ENCODE measurements around the gene C11orf24. TPM values are rescaled to one million over a fixed set of nuclear protein-coding genes. Genes with fewer than 3 reads are reported as not detected.

The C11orf24 gene
- polyA plus RNA-seq, 2 of the 4 experiments (the other 2 are of a cell fraction) = 29.4 to 43.8 TPM

DNA sequence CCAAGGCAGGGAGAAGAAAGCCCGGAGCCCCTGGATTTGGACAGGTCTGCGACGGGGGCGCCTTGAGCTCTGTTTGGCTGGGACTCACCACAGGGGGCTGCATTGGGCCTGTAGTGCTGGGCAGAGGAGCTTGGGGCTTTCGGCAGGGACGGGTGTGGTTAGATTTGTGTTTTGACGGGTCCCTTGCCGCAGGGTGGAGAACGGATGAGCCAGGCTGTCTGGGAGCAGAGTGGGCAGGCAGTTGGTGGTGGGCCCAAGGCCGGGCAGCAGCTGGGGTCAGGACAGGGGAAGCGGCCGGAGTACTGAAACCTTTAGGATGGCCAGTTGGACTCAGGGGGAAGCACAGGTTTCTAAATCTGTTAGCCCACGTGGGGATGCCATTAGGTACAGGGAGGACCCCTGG is 13.4 kb downstream of the C11orf24 start (continued):
- TF ChIP-seq, protein P1, sequence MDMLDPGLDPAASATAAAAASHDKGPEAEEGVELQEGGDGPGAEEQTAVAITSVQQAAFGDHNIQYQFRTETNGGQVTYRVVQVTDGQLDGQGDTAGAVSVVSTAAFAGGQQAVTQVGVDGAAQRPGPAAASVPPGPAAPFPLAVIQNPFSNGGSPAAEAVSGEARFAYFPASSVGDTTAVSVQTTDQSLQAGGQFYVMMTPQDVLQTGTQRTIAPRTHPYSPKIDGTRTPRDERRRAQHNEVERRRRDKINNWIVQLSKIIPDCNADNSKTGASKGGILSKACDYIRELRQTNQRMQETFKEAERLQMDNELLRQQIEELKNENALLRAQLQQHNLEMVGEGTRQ (IDR thresholded peaks at IDR 0.05) = no peak
- no peak for TF ChIP-seq SREBF2 (IDR thresholded peaks at IDR 0.05)
- no peak for TF ChIP-seq NFE2L2 (conservative IDR thresholded peaks at IDR 0.05; ENCODE audit: low read length)
- TF ChIP-seq, protein P2, sequence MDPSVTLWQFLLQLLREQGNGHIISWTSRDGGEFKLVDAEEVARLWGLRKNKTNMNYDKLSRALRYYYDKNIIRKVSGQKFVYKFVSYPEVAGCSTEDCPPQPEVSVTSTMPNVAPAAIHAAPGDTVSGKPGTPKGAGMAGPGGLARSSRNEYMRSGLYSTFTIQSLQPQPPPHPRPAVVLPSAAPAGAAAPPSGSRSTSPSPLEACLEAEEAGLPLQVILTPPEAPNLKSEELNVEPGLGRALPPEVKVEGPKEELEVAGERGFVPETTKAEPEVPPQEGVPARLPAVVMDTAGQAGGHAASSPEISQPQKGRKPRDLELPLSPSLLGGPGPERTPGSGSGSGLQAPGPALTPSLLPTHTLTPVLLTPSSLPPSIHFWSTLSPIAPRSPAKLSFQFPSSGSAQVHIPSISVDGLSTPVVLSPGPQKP (IDR thresholded peaks at IDR 0.05; ENCODE audit: low read depth, low read length) = no peak

DNA sequence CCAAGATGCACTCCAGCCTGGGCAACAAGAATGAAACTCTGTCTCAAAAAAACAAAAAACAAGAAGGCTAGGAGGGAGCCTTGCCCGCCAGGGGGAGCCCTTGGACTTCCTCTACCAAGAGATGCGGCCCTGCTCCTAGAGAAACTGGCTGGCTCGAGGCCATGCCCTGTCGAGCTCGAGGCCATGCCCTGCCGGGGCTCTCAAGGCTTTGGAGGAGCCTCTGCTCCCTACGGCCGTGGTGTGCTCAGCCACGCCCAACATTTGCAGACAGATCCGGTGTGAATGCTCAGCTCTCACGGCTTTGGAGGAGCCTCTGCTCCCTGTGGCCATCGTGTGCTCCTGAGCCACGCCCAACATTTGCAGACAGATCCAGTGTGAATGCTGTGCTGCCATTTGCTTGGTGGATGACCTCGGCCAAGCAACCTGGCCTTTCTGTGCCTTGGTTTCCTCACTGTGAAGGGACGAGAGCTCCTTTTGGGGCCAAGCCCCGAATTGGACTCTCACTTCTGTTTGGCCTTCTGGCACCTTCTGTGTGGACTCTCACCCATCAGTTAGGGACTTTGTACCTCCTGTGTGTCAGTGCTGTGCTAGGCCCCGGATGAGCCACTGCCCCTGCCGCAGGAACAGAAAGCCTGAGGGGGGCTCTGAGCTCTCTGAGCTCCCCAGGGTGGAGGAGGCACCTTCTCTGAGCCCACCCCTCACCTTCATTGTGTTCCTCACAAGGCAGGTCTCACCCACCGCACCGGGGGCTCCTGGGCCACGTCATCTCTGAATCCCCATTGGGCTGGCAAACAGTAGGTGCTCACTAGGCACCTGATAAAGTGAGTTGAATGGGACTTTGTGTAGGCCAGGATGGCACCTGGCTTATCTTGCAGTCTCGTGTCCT is 14.1 kb downstream of the C11orf24 start:
- FAIRE-seq (no peak), ATAC-seq (peak; percentile 77 to 90), DNase-seq (ENCODE audit: low read depth in 1 of 2, low spot score in 1 of 2) (peak; percentile 84 to 92)
- H3K4me2 ChIP-seq = peak overlapping the region; percentile 51
- H3K9me3 ChIP-seq = no peaks in the 10 kb centered on the region
- ChIA-PET CTCF (interaction anchor here (0.6 to 7.0 kb wide), 62 partner anchors 8 to 533 kb away, joined by 3 to 131 read pairs (median 5); partner anchors contain the start of genes C11orf24 and PPP6R3), POLR2A (interaction anchor here (1.0 to 1.5 kb wide), 2 partner anchors 14 to 123 kb away, joined by 3 to 4 read pairs; partner anchors contain the start of gene C11orf24)
- H3K4me1 ChIP-seq = peaks cover 15% of the 10 kb centered on the region
- TF ChIP-seq, protein P3, sequence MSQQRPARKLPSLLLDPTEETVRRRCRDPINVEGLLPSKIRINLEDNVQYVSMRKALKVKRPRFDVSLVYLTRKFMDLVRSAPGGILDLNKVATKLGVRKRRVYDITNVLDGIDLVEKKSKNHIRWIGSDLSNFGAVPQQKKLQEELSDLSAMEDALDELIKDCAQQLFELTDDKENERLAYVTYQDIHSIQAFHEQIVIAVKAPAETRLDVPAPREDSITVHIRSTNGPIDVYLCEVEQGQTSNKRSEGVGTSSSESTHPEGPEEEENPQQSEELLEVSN (IDR thresholded peaks at IDR 0.05; ENCODE audit: borderline replicate concordance, low read depth) = peak; percentile 92
- TF ChIP-seq SMC3 (IDR thresholded peaks at IDR 0.05) (peak; percentile 96), ZSCAN20 (CRISPR knock-in tag; IDR thresholded peaks at IDR 0.05) (no peak), KDM5A (IDR thresholded peaks at IDR 0.05) (no peak), RAD21 (conservative IDR thresholded peaks at IDR 0.05 in 1 of 2, IDR thresholded peaks at IDR 0.05 in 1 of 2) (peak; percentile 93 to 95)
- TF ChIP-seq, protein P4, sequence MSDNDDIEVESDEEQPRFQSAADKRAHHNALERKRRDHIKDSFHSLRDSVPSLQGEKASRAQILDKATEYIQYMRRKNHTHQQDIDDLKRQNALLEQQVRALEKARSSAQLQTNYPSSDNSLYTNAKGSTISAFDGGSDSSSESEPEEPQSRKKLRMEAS (IDR thresholded peaks at IDR 0.05) = peak; percentile 96
- TF ChIP-seq, protein P5, sequence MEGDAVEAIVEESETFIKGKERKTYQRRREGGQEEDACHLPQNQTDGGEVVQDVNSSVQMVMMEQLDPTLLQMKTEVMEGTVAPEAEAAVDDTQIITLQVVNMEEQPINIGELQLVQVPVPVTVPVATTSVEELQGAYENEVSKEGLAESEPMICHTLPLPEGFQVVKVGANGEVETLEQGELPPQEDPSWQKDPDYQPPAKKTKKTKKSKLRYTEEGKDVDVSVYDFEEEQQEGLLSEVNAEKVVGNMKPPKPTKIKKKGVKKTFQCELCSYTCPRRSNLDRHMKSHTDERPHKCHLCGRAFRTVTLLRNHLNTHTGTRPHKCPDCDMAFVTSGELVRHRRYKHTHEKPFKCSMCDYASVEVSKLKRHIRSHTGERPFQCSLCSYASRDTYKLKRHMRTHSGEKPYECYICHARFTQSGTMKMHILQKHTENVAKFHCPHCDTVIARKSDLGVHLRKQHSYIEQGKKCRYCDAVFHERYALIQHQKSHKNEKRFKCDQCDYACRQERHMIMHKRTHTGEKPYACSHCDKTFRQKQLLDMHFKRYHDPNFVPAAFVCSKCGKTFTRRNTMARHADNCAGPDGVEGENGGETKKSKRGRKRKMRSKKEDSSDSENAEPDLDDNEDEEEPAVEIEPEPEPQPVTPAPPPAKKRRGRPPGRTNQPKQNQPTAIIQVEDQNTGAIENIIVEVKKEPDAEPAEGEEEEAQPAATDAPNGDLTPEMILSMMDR (IDR thresholded peaks at IDR 0.05) = peak; percentile 88
- 34% methylated on average over 19 of the region's 22 CpGs for WGBS (ENCODE audit: missing lambda C conversion rate)
- H3K27ac ChIP-seq = peak overlapping the region; percentile 54 to 64; a peak in 5 of 6 replicates
- no peak overlapping the region for H3K4me3 ChIP-seq

DNA sequence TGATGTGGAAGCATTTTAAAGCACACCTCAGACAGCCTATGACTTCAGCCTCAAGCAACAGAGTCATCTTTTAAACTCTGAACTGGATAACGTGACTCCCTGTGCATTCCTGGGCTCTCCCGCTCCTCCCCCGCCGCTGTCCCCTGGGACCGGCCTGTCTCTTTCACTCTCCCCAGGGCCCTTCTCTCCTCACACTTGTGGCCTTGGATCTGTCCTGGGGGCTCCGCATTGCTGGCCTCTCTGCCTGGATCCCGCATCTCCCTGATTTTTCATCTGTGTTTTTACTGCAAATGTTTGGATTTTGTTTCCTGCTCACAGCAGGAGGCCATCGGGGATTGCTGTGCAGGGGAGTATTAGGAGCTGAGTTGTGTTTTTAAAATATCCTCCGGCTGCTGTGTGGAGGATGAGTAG is 15.4 kb downstream of the C11orf24 start:
- ChIA-PET CTCF (interaction anchor here (1.0 to 7.0 kb wide), 16 partner anchors 9 to 344 kb away, joined by 3 to 131 read pairs (median 7); partner anchors contain the start of gene C11orf24), POLR2A (no interaction called here)
- ATAC-seq (no peak), DNase-seq (ENCODE audit: low read depth in 1 of 2, low spot score in 1 of 2) (no peak), FAIRE-seq (no peak)
- H3K9me3 ChIP-seq = no peaks in the 10 kb centered on the region
- peak overlapping the region; percentile 26; the same call in 1 of the 3 replicates for H3K4me2 ChIP-seq
- TF ChIP-seq ZFP36 (IDR thresholded peaks at IDR 0.05; ENCODE audit: borderline replicate concordance, partially characterized antibody) = no peak
- no peak for TF ChIP-seq FOXS1 (CRISPR knock-in tag; IDR thresholded peaks at IDR 0.05)
- no peak for TF ChIP-seq KDM1A (IDR thresholded peaks at IDR 0.05; ENCODE audit: low read depth)
- no peak for TF ChIP-seq CHD4 (IDR thresholded peaks at IDR 0.05; ENCODE audit: borderline replicate concordance)
- TF ChIP-seq RCOR1 (IDR thresholded peaks at IDR 0.05; ENCODE audit: low read depth, low read length) = no peak
- no peak for TF ChIP-seq SMC3 (IDR thresholded peaks at IDR 0.05)
- TF ChIP-seq, protein P4 (IDR thresholded peaks at IDR 0.05) = no peak
- TF ChIP-seq, protein P3 (IDR thresholded peaks at IDR 0.05; ENCODE audit: borderline replicate concordance, low read depth) = no peak
- no peak for TF ChIP-seq NFE2L2 (conservative IDR thresholded peaks at IDR 0.05; ENCODE audit: low read length)
- TF ChIP-seq, protein P5 (IDR thresholded peaks at IDR 0.05) = no peak
- no peak for TF ChIP-seq EP300 (IDR thresholded peaks at IDR 0.05)
- TF ChIP-seq KDM5A (IDR thresholded peaks at IDR 0.05) = no peak
- TF ChIP-seq NR3C1 (IDR thresholded peaks at IDR 0.05) = no peak
- TF ChIP-seq TP53 (CRISPR knock-in tag; IDR thresholded peaks at IDR 0.05) = no peak
- TF ChIP-seq HOXB5 (CRISPR knock-in tag; IDR thresholded peaks at IDR 0.05) = no peak
- TF ChIP-seq POLR2AphosphoS2 (conservative IDR thresholded peaks at IDR 0.05; ENCODE audit: low read length) = no peak
- no peak for TF ChIP-seq CBX8 (IDR thresholded peaks at IDR 0.05)
- no peak for TF ChIP-seq RFX5 (IDR thresholded peaks at IDR 0.05)
- H3K4me1 ChIP-seq = peaks cover 15% of the 10 kb centered on the region
- peak overlapping the region; percentile 34 to 51; a peak in 4 of 6 replicates for H3K27ac ChIP-seq
- 55% methylated on average over 9 of the region's 9 CpGs for WGBS (ENCODE audit: missing lambda C conversion rate)
- no peak overlapping the region for H3K4me3 ChIP-seq
